HL-60 (cell line): ENCODE data around the gene THRB.

ENCODE experiments used
- POLR2AphosphoS5 ChIP-seq: IDR thresholded peaks from 2 replicates; pipeline ENCODE4 v1.6.1; 2012; ENCODE audit warnings: low read depth
- SPI1 ChIP-seq: IDR thresholded peaks from 2 replicates; pipeline ENCODE4 v1.6.1; 2012; ENCODE audit warnings: low read depth, mild to moderate bottlenecking, borderline replicate concordance
- TF ChIP-seq, protein P1 (sequence below): IDR thresholded peaks from one replicate; pipeline ENCODE4 v1.5.1; 2011; ENCODE audit warnings: low read length, control low read depth, inconsistent platforms; ENCODE audit not compliant: insufficient read depth
- TF ChIP-seq, protein P2 (sequence below): IDR thresholded peaks from 2 replicates; pipeline ENCODE4 v1.6.1; 2012; ENCODE audit warnings: low read depth; ENCODE audit not compliant: insufficient replicate concordance

DNA sequence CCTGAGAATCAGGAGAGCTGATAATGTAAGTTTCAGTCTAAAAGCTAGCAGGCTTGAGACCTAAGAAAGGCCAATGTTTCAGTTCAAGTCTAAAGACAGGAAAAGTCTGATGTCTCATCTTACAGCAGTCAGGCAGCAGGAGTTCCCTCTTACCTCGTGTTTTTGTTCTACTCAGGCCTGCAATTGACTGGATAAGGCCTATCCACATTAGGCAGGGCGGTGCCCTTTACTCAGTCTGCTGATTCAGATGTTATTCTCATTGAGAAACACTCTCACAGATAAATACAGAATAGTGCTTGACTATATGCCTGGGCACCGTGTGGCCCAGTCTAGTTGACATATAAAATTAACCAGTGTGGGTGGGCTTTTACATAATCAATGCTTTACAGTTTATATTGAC is 427.2 kb downstream of the THRB start:
- TF ChIP-seq, protein P1, sequence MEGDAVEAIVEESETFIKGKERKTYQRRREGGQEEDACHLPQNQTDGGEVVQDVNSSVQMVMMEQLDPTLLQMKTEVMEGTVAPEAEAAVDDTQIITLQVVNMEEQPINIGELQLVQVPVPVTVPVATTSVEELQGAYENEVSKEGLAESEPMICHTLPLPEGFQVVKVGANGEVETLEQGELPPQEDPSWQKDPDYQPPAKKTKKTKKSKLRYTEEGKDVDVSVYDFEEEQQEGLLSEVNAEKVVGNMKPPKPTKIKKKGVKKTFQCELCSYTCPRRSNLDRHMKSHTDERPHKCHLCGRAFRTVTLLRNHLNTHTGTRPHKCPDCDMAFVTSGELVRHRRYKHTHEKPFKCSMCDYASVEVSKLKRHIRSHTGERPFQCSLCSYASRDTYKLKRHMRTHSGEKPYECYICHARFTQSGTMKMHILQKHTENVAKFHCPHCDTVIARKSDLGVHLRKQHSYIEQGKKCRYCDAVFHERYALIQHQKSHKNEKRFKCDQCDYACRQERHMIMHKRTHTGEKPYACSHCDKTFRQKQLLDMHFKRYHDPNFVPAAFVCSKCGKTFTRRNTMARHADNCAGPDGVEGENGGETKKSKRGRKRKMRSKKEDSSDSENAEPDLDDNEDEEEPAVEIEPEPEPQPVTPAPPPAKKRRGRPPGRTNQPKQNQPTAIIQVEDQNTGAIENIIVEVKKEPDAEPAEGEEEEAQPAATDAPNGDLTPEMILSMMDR: no peak
- TF ChIP-seq, protein P2, sequence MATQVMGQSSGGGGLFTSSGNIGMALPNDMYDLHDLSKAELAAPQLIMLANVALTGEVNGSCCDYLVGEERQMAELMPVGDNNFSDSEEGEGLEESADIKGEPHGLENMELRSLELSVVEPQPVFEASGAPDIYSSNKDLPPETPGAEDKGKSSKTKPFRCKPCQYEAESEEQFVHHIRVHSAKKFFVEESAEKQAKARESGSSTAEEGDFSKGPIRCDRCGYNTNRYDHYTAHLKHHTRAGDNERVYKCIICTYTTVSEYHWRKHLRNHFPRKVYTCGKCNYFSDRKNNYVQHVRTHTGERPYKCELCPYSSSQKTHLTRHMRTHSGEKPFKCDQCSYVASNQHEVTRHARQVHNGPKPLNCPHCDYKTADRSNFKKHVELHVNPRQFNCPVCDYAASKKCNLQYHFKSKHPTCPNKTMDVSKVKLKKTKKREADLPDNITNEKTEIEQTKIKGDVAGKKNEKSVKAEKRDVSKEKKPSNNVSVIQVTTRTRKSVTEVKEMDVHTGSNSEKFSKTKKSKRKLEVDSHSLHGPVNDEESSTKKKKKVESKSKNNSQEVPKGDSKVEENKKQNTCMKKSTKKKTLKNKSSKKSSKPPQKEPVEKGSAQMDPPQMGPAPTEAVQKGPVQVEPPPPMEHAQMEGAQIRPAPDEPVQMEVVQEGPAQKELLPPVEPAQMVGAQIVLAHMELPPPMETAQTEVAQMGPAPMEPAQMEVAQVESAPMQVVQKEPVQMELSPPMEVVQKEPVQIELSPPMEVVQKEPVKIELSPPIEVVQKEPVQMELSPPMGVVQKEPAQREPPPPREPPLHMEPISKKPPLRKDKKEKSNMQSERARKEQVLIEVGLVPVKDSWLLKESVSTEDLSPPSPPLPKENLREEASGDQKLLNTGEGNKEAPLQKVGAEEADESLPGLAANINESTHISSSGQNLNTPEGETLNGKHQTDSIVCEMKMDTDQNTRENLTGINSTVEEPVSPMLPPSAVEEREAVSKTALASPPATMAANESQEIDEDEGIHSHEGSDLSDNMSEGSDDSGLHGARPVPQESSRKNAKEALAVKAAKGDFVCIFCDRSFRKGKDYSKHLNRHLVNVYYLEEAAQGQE: no peak
- TF ChIP-seq POLR2AphosphoS5 (no peak), SPI1 (no peak)
